Endodermal cell (in vitro differentiated cells): ENCODE measurements around the gene ZNF688. TPM values are rescaled to one million over a fixed set of nuclear protein-coding genes. Genes with fewer than 3 reads are reported as not detected.
"Not testable (repeated sequence)": the region's sequence is repeated elsewhere in the genome, so short reads cannot be mapped to it uniquely, and the experiment has no call there.

Source experiments
- DNase-seq: peaks from one replicate; pipeline ENCODE4 v3.0.0-alpha.2; 2017
- H3K27ac ChIP-seq: 2 replicates; pipeline ENCODE4 v1.5.1; 2013; ENCODE audit warnings: mild to moderate bottlenecking, low read depth, low read length, moderate library complexity
- H3K27me3 ChIP-seq: 2 replicates; pipeline ENCODE4 v1.6.1; 2013; ENCODE audit warnings: mild to moderate bottlenecking, low read length, moderate library complexity; ENCODE audit not compliant: insufficient read depth, control insufficient read depth, poor library complexity, severe bottlenecking
- H3K36me3 ChIP-seq: 2 replicates; pipeline ENCODE4 v1.7.0; 2013; ENCODE audit warnings: mild to moderate bottlenecking, low read length, moderate library complexity; ENCODE audit not compliant: control insufficient read depth, insufficient read depth
- H3K4me1 ChIP-seq: one replicate; pipeline ENCODE4 v1.7.0; 2013; ENCODE audit warnings: low read length; ENCODE audit not compliant: control insufficient read depth, insufficient read depth
- H3K4me3 ChIP-seq: 2 replicates; pipeline ENCODE4 v1.5.1; 2013; ENCODE audit warnings: mild to moderate bottlenecking, low read length, moderate library complexity
- H3K9ac ChIP-seq: 2 replicates; pipeline ENCODE4 v1.6.1; 2013; ENCODE audit warnings: mild to moderate bottlenecking, low read length, moderate library complexity; ENCODE audit not compliant: poor library complexity, severe bottlenecking; ENCODE audit errors: extremely low read depth
- H3K9me3 ChIP-seq: 2 replicates; pipeline ENCODE4 v1.6.1; 2013; ENCODE audit warnings: mild to moderate bottlenecking, low read length, moderate library complexity; ENCODE audit not compliant: control insufficient read depth
- H3K27ac Mint-ChIP-seq: 2 replicates; pipeline ENCODE4 v1.8.0; 2020; ENCODE audit warnings: mixed read lengths
- H3K27me3 Mint-ChIP-seq: 2 replicates; pipeline ENCODE4 v1.8.0; 2021; ENCODE audit warnings: mild to moderate bottlenecking, mixed read lengths; ENCODE audit not compliant: insufficient read depth
- H3K36me3 Mint-ChIP-seq: 2 replicates; pipeline ENCODE4 v1.8.0; 2020; ENCODE audit warnings: low read depth, mixed read lengths
- H3K4me1 Mint-ChIP-seq: 2 replicates; pipeline ENCODE4 v1.8.0; 2020; ENCODE audit warnings: mixed read lengths
- H3K4me3 Mint-ChIP-seq: 2 replicates; pipeline ENCODE4 v1.8.0; 2020; ENCODE audit warnings: mild to moderate bottlenecking, moderate library complexity, mixed read lengths
- H3K9me3 Mint-ChIP-seq: 2 replicates; pipeline ENCODE4 v1.8.0; 2020; ENCODE audit warnings: mild to moderate bottlenecking, mixed read lengths
- CTCF ChIP-seq: fragments of 200-600 bp; sonication (generic); conservative IDR thresholded peaks from 2 replicates; pipeline ENCODE4 v1.5.0; 2021; ENCODE audit warnings: antibody characterized with exemption, mild to moderate bottlenecking
- WGBS, 2 experiments: methylation state at CpG; one replicate each; pipeline versions ENCODE4 v1.1.5 to v1.1.7; 2013; ENCODE audit warnings: missing lambda C conversion rate in 2 of 2, mixed read lengths in 1 of 2; ENCODE audit not compliant: insufficient coverage in 1 of 2, insufficient read length in 1 of 2; 5-methylcytosine and 5-hydroxymethylcytosine counted together
- total RNA-seq, 2 donors: library from RNA; stranded (reverse); fragmentation: NEBNext Ultra II Directional in 1 of 2; extraction: Animal tissue kit (Norgen Biotek cat#: 25700) in 1 of 2; gene quantifications; 2 replicates in 1 of 2; 3 replicates in 1 of 2; pipeline ENCODE4 v1.2.1, GENCODE V29; 2021

The ZNF688 gene
- total RNA-seq, 2 donors from 2014 or later, result 6.4 to 7.5 TPM

DNA sequence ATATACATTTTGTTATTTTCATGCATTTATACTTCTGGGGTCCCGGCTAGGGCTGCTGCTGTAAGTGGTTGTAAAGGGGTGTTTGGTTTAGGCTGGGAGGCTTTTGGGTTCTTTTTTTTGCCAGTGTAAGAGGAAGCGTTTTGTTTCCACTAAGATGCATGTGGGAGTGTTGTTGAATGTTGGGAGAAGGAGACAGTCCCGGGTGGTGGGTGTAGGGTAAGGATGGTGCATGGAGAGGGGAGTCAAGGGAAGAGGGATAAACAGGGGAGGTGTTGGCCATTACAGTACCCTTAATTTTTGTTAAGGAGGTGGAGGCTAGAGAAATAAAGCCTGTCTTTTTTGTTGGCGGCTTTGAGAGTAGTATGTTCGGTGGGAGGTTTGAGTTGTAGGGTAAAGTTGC lies 28.4 kb downstream of the ZNF688 start:
- Mint-ChIP-seq H3K36me3 (peaks cover 5% of the 10 kb centered on the region), H3K4me3 (no peak overlapping the region), H3K27ac (no peak overlapping the region), H3K27me3 (no peaks in the 10 kb centered on the region), H3K9me3 (peaks cover 28% of the 10 kb centered on the region), H3K4me1 (peaks cover 21% of the 10 kb centered on the region)
- Histone ChIP-seq H3K4me1 (peaks cover 6% of the 10 kb centered on the region), H3K4me3 (peak overlapping the region; percentile 74), H3K27ac (no peak overlapping the region), H3K36me3 (no peaks in the 10 kb centered on the region), H3K9ac (peak overlapping the region; percentile 80), H3K9me3 (peaks cover 30% of the 10 kb centered on the region), H3K27me3 (no peaks in the 10 kb centered on the region)
- DNase-seq, result no peak
- WGBS, 2 experiments, result 82 to 85% methylated on average over 3 to 5 of the region's 5 CpGs
- TF ChIP-seq CTCF, result no peak

GRCh38 chr16:30541502-30542329 lies 29.8 kb downstream of the ZNF688 start:
- 19 to 23% methylated on average over 4 to 10 of the region's 10 CpGs for WGBS, 2 experiments
- H3K4me3 Mint-ChIP-seq, result no peak overlapping the region
- Histone ChIP-seq H3K9ac (peak overlapping the region; percentile 80), H3K27ac (peak overlapping the region; percentile 71), H3K4me3 (peak overlapping the region; percentile 74), H3K27me3 (no peaks in the 10 kb centered on the region), H3K9me3 (peaks cover 25% of the 10 kb centered on the region), H3K4me1 (peaks cover 6% of the 10 kb centered on the region), H3K36me3 (no peaks in the 10 kb centered on the region)
- peaks cover 13% of the 10 kb centered on the region for H3K36me3 Mint-ChIP-seq
- peaks cover 14% of the 10 kb centered on the region for H3K9me3 Mint-ChIP-seq
- peaks cover 23% of the 10 kb centered on the region for H3K4me1 Mint-ChIP-seq
- DNase-seq, result peak; percentile 82
- no peaks in the 10 kb centered on the region for H3K27me3 Mint-ChIP-seq
- TF ChIP-seq CTCF, result no peak
- H3K27ac Mint-ChIP-seq, result no peak overlapping the region

- Histone ChIP-seq H3K9ac (peak overlapping the region; percentile 80), H3K27ac (peak overlapping the region; percentile 71), H3K4me3 (peak overlapping the region; percentile 74), H3K9me3 (peaks cover 18% of the 10 kb centered on the region)
- H3K4me1 Mint-ChIP-seq, result peaks cover 28% of the 10 kb centered on the region
- not testable (repeated sequence) for H3K27me3 Mint-ChIP-seq, H3K9me3 Mint-ChIP-seq, H3K27ac Mint-ChIP-seq, H3K4me3 Mint-ChIP-seq, H3K27me3 ChIP-seq, H3K4me1 ChIP-seq, H3K36me3 ChIP-seq
- peak; percentile 52 for DNase-seq
- peaks cover 16% of the 10 kb centered on the region for H3K36me3 Mint-ChIP-seq
- WGBS, 2 experiments, result 79 to 85% methylated on average over 9 of the region's 9 CpGs
These were observed 30.5 kb downstream of the ZNF688 start for GRCh38 chr16:30540916-30541464.

- H3K9me3 ChIP-seq, H3K27me3 Mint-ChIP-seq, H3K4me3 ChIP-seq, DNase-seq, H3K27ac ChIP-seq, H3K36me3 ChIP-seq, H3K4me1 ChIP-seq, H3K4me3 Mint-ChIP-seq, H3K27me3 ChIP-seq, H3K9ac ChIP-seq, H3K9me3 Mint-ChIP-seq: not testable (repeated sequence)
- Mint-ChIP-seq H3K36me3 (peaks cover 14% of the 10 kb centered on the region), H3K27ac (peak overlapping the region; percentile 84), H3K4me1 (peaks cover 29% of the 10 kb centered on the region)
- 87 to 92% methylated on average over 8 to 13 of the region's 13 CpGs for WGBS, 2 experiments
These were observed 31.5 kb downstream of the ZNF688 start for GRCh38 chr16:30539986-30540526.
